Upper lobe of left lung (tissue), 6 donors: ENCODE results near the gene RABL2B. TPM values are rescaled to one million over a fixed set of nuclear protein-coding genes. Genes with fewer than 3 reads are reported as not detected.
A peak's percentile ranks its signal among the peaks of the same experiment; 100 is the strongest.

ENCODE experiments used
- ATAC-seq, 2 donors: fragments of 200-7000 bp; cut with Tn5 transposase; one replicate each; pipeline ENCODE4 v1.9.1; 2022; ENCODE audit warnings: mild to moderate bottlenecking in 2 of 2, moderate library complexity in 2 of 2; ENCODE audit not compliant: low FRiP score in 2 of 2
- DNase-seq, 2 donors: peaks; one replicate each; pipeline ENCODE4 v3.0.0-alpha.2; 2019 to 2020
- H3K27ac ChIP-seq, 4 donors: fragments of 200-600 bp; sonication (generic); one replicate each; pipeline ENCODE4 v1.5.1; 2016 to 2019
- H3K27me3 ChIP-seq, 4 donors: fragments of 200-600 bp; sonication (generic); one replicate each; pipeline ENCODE4 v1.5.1; 2017 to 2019
- H3K36me3 ChIP-seq, 4 donors: fragments of 200-600 bp; sonication (generic); one replicate each; pipeline ENCODE4 v1.5.1; 2016 to 2019
- H3K4me1 ChIP-seq, 4 donors: fragments of 200-600 bp; sonication (generic); one replicate each; pipeline ENCODE4 v1.5.1; 2018 to 2019
- H3K4me3 ChIP-seq, 4 donors: fragments of 200-600 bp; sonication (generic); one replicate each; pipeline ENCODE4 v1.5.1; 2017 to 2019; ENCODE audit warnings: mild to moderate bottlenecking in 2 of 4, moderate library complexity in 1 of 4
- H3K9me3 ChIP-seq, 4 donors: fragments of 200-600 bp; sonication (generic); one replicate each; pipeline ENCODE4 v1.5.1; 2018 to 2019
- EP300 ChIP-seq, 4 donors: sonication (generic); formaldehyde crosslinking; IDR thresholded peaks; one replicate each; pipeline ENCODE4 v1.5.1; 2017; ENCODE audit warnings: antibody characterized with exemption in 4 of 4, control low read depth in 2 of 4
- POLR2A ChIP-seq, 4 donors: fragments of 450-650 bp; IDR thresholded peaks; one replicate each; pipeline ENCODE4 v1.5.1; 2016 to 2017; ENCODE audit warnings: antibody characterized with exemption in 4 of 4, mild to moderate bottlenecking in 2 of 4
- POLR2AphosphoS5 ChIP-seq, 2 donors: sonication (generic); formaldehyde crosslinking; IDR thresholded peaks; one replicate each; pipeline ENCODE4 v1.5.1; 2017; ENCODE audit warnings: antibody characterized with exemption in 2 of 2
- WGBS, 2 donors: methylation state at CpG; one replicate each; pipeline ENCODE4 v1.1.5; 2017 to 2018; 5-methylcytosine and 5-hydroxymethylcytosine counted together
- total RNA-seq, 6 donors: library from RNA; depleted of rRNA in 4 of 6; stranded (reverse); fragments of >200 nt in 4 of 6; gene quantifications; one replicate each; pipeline versions ENCODE4 v1.1.0 to v1.2.1, GENCODE V29; 2016 to 2021
- TF ChIP-seq, protein P1 (sequence below), 6 experiments: fragments of 450-650 bp in 4 of 6; fragments of 200-600 bp in 2 of 6; sonication (generic) in 2 of 6; IDR thresholded peaks; one replicate each; pipeline ENCODE4 v1.5.1; 2016 to 2019; ENCODE audit warnings: antibody characterized with exemption in 6 of 6
- donor health status: DM: no; HTN: no; CAD: no; lungs with moderate emphysema.
- donor health status: DM: no; HTN: yes; CAD: no; lungs with severe emphysema.

RABL2B gene
- total RNA-seq, 6 donors from 2014 or later: 24.9 to 74.4 (median 38.1) TPM

DNA sequence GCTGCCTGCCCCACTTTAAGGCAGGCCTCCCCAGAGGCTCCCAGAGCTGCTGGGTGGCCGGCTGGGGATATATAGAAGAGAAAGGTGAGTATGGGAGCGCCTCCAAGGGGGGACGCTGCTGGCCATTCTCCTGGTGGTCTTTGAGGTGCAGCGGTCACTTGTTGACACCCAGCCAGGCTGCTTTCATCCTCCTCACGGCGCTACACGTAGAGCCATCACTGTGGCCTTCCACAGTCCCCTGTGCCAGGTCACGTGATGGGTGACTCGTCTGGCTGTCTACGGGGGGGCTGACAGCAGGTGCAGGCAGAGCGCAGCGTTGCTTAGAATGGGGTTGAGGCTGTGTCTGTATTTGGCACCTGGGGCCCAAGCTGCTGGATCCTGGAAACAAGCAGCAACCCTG is 43.5 kb downstream of the RABL2B start:
- Histone ChIP-seq H3K4me3 (no peak overlapping the region), H3K27me3 (no peaks in the 10 kb centered on the region), H3K27ac (no peak overlapping the region), H3K9me3 (no peaks in the 10 kb centered on the region), H3K36me3 (no peaks in the 10 kb centered on the region), H3K4me1 (no peaks in the 10 kb centered on the region)
- DNase-seq (peak in 1 of 2 donors; percentile 18), ATAC-seq (no peak)
- WGBS, 2 donors: 87 to 94% methylated on average over 12 of the region's 12 CpGs
- TF ChIP-seq EP300 (IDR thresholded peaks at IDR 0.05) (no peak), POLR2A (IDR thresholded peaks at IDR 0.05) (no peak), POLR2AphosphoS5 (IDR thresholded peaks at IDR 0.05) (no peak)
- TF ChIP-seq, protein P1, sequence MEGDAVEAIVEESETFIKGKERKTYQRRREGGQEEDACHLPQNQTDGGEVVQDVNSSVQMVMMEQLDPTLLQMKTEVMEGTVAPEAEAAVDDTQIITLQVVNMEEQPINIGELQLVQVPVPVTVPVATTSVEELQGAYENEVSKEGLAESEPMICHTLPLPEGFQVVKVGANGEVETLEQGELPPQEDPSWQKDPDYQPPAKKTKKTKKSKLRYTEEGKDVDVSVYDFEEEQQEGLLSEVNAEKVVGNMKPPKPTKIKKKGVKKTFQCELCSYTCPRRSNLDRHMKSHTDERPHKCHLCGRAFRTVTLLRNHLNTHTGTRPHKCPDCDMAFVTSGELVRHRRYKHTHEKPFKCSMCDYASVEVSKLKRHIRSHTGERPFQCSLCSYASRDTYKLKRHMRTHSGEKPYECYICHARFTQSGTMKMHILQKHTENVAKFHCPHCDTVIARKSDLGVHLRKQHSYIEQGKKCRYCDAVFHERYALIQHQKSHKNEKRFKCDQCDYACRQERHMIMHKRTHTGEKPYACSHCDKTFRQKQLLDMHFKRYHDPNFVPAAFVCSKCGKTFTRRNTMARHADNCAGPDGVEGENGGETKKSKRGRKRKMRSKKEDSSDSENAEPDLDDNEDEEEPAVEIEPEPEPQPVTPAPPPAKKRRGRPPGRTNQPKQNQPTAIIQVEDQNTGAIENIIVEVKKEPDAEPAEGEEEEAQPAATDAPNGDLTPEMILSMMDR (IDR thresholded peaks at IDR 0.05): no peak

DNA sequence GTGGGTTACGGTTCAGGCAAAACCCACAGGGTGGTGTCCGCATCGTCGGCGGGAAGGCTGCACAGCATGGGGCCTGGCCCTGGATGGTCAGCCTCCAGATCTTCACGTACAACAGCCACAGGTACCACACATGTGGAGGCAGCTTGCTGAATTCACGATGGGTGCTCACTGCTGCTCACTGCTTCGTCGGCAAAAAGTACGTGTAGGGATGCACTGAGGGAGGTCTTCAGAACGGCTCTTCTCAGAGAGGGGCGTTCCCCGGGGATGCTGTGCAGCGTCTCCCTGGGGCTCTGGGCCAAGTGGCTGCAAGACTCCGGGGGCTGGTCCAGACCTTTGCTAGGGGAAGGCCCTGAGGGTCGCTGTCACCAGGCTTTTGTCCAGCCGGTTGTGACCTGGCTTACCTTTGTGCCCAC is 44.2 kb downstream of the RABL2B start:
- Histone ChIP-seq H3K4me1 (no peaks in the 10 kb centered on the region), H3K27ac (no peak overlapping the region), H3K9me3 (no peaks in the 10 kb centered on the region), H3K36me3 (no peaks in the 10 kb centered on the region), H3K4me3 (no peak overlapping the region), H3K27me3 (no peaks in the 10 kb centered on the region)
- TF ChIP-seq, protein P1 (IDR thresholded peaks at IDR 0.05): no peak
- TF ChIP-seq EP300 (IDR thresholded peaks at IDR 0.05) (no peak), POLR2A (IDR thresholded peaks at IDR 0.05) (no peak), POLR2AphosphoS5 (IDR thresholded peaks at IDR 0.05) (no peak)
- WGBS, 2 donors: 86 to 87% methylated on average over 14 to 17 of the region's 17 CpGs
- ATAC-seq (no peak), DNase-seq (no peak)

DNA sequence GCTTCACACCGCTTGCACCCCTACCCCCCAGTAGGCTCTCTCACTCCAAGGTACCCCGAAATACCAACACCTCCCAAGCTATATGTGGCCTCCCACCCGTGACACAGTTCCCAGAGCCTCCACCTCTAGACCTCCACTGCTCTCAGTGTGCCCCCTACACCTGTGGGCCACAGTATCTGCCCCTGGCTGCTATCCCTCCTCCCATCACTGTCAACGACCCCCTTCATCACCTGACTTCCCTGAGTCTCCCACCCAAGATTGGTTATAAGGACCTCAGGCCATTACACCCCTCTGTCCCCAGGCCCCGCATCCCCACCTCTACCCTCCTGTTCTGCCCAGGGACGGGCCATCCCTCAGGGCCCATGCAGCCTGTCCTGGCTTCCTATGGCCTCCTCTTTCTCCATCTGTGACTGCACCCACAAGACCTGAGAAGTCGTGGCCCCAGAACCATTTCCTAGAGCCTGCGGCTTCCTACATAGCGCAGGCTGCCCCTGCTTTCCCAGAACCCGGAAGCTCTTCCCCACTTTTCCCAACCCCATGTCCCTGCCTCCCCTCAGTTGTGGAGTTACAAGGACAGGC is 44.7 kb downstream of the RABL2B start:
- ATAC-seq (no peak), DNase-seq (no peak)
- TF ChIP-seq, protein P1 (IDR thresholded peaks at IDR 0.05): no peak
- TF ChIP-seq POLR2A (IDR thresholded peaks at IDR 0.05) (no peak), EP300 (IDR thresholded peaks at IDR 0.05) (no peak), POLR2AphosphoS5 (IDR thresholded peaks at IDR 0.05) (no peak)
- WGBS, 2 donors: 86 to 88% methylated on average over 10 of the region's 10 CpGs
- no peaks in the 10 kb centered on the region for H3K9me3 ChIP-seq
- H3K36me3 ChIP-seq: no peaks in the 10 kb centered on the region
- no peak overlapping the region for H3K4me3 ChIP-seq
- H3K27ac ChIP-seq: no peak overlapping the region
- H3K27me3 ChIP-seq: no peaks in the 10 kb centered on the region
- H3K4me1 ChIP-seq: no peaks in the 10 kb centered on the region

DNA sequence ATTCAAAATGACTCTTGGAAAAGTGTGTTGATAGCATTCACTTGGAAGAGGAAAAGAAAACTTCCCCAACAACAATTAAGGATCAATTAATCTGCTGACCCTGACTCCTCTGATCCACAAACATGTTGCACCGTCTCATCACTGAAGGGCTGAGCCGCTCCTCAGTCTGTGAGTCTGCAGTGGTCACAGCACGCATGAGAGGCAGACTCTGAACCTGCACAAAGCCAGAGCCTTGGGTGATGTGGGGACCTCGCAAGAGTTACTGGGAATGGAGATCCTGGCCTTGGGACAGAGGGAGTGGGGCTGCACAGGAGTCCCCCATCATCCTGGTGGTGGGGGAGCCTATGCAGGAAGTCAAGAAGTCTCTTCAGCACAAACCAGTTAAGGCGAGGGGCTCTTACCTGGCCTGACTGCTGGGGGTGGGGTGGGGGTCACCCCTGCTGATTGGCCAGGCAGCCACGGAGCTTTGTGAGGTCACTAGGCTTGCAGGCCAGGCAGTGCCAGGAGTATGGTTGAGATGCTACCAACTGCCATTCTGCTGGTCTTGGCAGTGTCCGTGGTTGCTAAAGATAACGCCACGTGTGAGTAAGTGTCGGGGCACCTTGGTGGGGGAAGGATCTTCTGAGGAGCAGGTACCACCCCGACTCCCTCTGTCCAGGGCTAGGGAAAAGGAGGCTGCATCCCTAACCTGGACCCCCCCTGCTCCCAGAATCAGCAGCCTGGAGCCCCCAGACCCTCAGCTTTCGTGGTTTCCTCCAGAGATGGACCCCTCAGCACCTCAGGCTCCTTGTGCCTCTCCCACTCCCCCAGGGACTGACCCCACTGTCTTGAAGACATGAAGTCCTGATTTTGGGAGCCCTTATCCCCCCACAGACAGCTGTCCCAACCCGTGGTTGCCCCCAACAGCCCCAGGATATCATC is 45.4 kb downstream of the RABL2B start, which contains the start of gene ACR:
Gene ACR, plus strand, starts transcription at position 477 of the 921 bp plus-strand sequence. Its CDS starts 32 bp downstream, at position 509.
- Histone ChIP-seq H3K9me3 (no peaks in the 10 kb centered on the region), H3K27ac (no peak within 1 kb of the TSS), H3K4me3 (no peak within 1 kb of the TSS), H3K27me3 (no peaks in the 10 kb centered on the region), H3K4me1 (peaks cover 0 to 4% (median 0%) of the 10 kb centered on the region in 4 donors), H3K36me3 (no peaks in the 10 kb centered on the region)
- TF ChIP-seq POLR2AphosphoS5 (IDR thresholded peaks at IDR 0.05) (no peak), POLR2A (IDR thresholded peaks at IDR 0.05) (no peak), EP300 (IDR thresholded peaks at IDR 0.05) (no peak)
- TF ChIP-seq, protein P1 (IDR thresholded peaks at IDR 0.05): no peak
- peak; percentile 13 to 18 for DNase-seq
- ATAC-seq: no peak
- WGBS, 2 donors: 79 to 86% methylated on average over 9 to 13 of the region's 13 CpGs
